A673 (cell line): ENCODE measurements around the gene GABRA6. TPM values are rescaled to one million over a fixed set of nuclear protein-coding genes. Genes with fewer than 3 reads are reported as not detected.

Experiments used
- BruUV-seq: library from RNA; stranded (reverse); fragments of 400-500 nt; replicated peaks from 2 replicates; lab custom pipeline; 2021; lab: Mats Ljungman, UMichigan
- CTCF ChIA-PET: fragments of 300-600 bp; sonication (Branson Sonifier 250); formaldehyde crosslinking; loops from one replicate; lab custom pipeline; 2022; ENCODE audit warnings: antibody characterized with exemption; lab: Charles Lee
- POLR2A ChIA-PET: fragments of 300-600 bp; sonication (Branson Sonifier 250); formaldehyde crosslinking; loops from one replicate; lab custom pipeline; 2022; ENCODE audit warnings: antibody characterized with exemption; ENCODE audit not compliant: low non-redundant PET; lab: Charles Lee
- DNase-seq: peaks from one replicate; pipeline ENCODE4 v3.0.0-alpha.2; 2015; ENCODE audit warnings: low spot score
- H3K27ac ChIP-seq: fragments of 200-600 bp; sonication (generic); 2 replicates; pipeline ENCODE4 v1.5.1; 2016; ENCODE audit warnings: mixed run types, low read depth, mild to moderate bottlenecking, mixed read lengths, antibody characterized with exemption, low read length; ENCODE audit not compliant: poor library complexity, severe bottlenecking
- H3K27me3 ChIP-seq: fragments of 200-600 bp; sonication (generic); replicated peaks from 2 replicates; pipeline ENCODE4 v1.6.1; 2017; ENCODE audit warnings: mixed run types, low read depth, mild to moderate bottlenecking, mixed read lengths, antibody characterized with exemption, low read length; ENCODE audit not compliant: insufficient read depth, poor library complexity
- H3K36me3 ChIP-seq: fragments of 200-600 bp; sonication (generic); 2 replicates; pipeline ENCODE4 v1.6.1; 2016; ENCODE audit warnings: mixed run types, mild to moderate bottlenecking, mixed read lengths, antibody characterized with exemption, low read length; ENCODE audit not compliant: insufficient read depth, poor library complexity, severe bottlenecking
- H3K4me1 ChIP-seq: fragments of 200-600 bp; sonication (generic); 2 replicates; pipeline ENCODE4 v1.6.1; 2017; ENCODE audit warnings: mixed run types, mild to moderate bottlenecking, mixed read lengths, antibody characterized with exemption, low read length; ENCODE audit not compliant: insufficient read depth, poor library complexity, severe bottlenecking
- H3K4me3 ChIP-seq: fragments of 200-600 bp; sonication (generic); 2 replicates; pipeline ENCODE4 v1.5.1; 2016; ENCODE audit warnings: low read depth, mixed run types, mild to moderate bottlenecking, mixed read lengths, low read length; ENCODE audit not compliant: poor library complexity, severe bottlenecking
- H3K9me3 ChIP-seq: fragments of 200-600 bp; sonication (generic); 2 replicates; pipeline ENCODE4 v1.6.1; 2016; ENCODE audit warnings: mixed run types, low read depth, mild to moderate bottlenecking, mixed read lengths, antibody characterized with exemption, low read length; ENCODE audit not compliant: poor library complexity, severe bottlenecking
- EZH2 ChIP-seq: fragments of 200-600 bp; sonication (generic); IDR thresholded peaks from 2 replicates; pipeline ENCODE4 v1.6.1; 2017; ENCODE audit warnings: borderline replicate concordance, low read depth, mild to moderate bottlenecking, mixed read lengths, antibody characterized with exemption, low read length; ENCODE audit not compliant: poor library complexity, severe bottlenecking
- intact Hi-C: fragments of 100-400 bp; cut with micrococcal nuclease; formaldehyde crosslinking; loops from one replicate; pipeline ENCODE4 v1.10.0; 2022; ENCODE audit not compliant: unreplicated experiment
- total RNA-seq: library from RNA; stranded (reverse); gene quantifications from 2 replicates; pipeline ENCODE4 v1.2.3, GENCODE V29; 2021
- TF ChIP-seq, protein P1 (sequence below): fragments of 300-800, 200-600 bp; sonication (generic); conservative IDR thresholded peaks from 2 replicates; pipeline ENCODE4 v1.5.1; 2017; ENCODE audit warnings: low read depth, mild to moderate bottlenecking, antibody characterized with exemption, low read length, moderate library complexity, mixed read lengths

Gene GABRA6
- total RNA-seq, 1 experiment from 2014 or later, result not detected

DNA sequence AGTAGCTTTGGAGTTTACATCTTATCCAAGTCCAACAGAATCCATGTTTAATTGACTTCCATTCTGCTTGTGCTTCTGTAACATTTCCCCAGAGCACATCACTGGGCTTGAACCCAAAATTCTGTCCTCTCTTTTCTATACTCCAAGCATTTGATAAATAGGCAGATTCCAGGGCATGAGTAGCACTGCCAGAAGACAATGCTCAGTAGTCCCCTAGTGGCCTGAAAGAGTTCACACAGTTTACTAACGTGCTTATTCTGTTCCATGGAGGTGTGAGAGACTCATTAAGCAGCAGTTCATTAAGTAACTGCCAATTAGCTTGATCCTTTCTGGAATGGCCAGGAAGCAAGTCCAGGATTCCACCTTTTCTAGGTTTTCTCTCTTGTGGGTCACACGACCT, 9.4 kb upstream of the GABRA6 start:
- no peaks in the 10 kb centered on the region for H3K4me1 ChIP-seq
- BruUV-seq, result no TSS peak
- intact Hi-C loops, result no loop called here

DNA sequence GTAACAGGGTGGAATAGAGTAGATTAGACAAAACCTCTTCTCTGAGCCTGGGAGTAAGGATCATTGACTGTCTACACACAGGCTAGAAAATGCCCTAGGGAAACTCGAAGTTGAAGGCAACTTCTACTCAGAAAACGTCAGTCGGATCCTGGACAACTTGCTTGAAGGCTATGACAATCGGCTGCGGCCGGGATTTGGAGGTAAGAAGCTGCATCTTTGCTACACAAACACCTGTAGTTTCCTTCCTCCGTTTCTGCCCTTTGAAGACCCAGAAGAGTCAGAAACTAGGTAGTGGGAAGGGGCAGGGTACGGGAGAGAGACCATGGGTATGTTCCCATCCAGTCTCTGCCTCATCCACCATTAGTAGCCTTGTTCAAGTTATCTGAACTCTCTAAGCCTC, 628 bp downstream of the GABRA6 start:
- no TSS peak for BruUV-seq
- CTCF ChIA-PET, result no interaction called here
- no peaks in the 10 kb centered on the region for H3K4me1 ChIP-seq

More for the DNA sequence above, 9.4 kb upstream of the GABRA6 start:
- H3K4me3 ChIP-seq, result no peak overlapping the region
- POLR2A ChIA-PET, result no interaction called here
- H3K27me3 ChIP-seq, result no peaks in the 10 kb centered on the region
- TF ChIP-seq, protein P1, sequence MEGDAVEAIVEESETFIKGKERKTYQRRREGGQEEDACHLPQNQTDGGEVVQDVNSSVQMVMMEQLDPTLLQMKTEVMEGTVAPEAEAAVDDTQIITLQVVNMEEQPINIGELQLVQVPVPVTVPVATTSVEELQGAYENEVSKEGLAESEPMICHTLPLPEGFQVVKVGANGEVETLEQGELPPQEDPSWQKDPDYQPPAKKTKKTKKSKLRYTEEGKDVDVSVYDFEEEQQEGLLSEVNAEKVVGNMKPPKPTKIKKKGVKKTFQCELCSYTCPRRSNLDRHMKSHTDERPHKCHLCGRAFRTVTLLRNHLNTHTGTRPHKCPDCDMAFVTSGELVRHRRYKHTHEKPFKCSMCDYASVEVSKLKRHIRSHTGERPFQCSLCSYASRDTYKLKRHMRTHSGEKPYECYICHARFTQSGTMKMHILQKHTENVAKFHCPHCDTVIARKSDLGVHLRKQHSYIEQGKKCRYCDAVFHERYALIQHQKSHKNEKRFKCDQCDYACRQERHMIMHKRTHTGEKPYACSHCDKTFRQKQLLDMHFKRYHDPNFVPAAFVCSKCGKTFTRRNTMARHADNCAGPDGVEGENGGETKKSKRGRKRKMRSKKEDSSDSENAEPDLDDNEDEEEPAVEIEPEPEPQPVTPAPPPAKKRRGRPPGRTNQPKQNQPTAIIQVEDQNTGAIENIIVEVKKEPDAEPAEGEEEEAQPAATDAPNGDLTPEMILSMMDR, result peak; percentile 39; the same call in 1 of the 2 replicates
- TF ChIP-seq EZH2, result no peak
- H3K36me3 ChIP-seq, result no peaks in the 10 kb centered on the region
- no peak overlapping the region for H3K27ac ChIP-seq
- CTCF ChIA-PET, result no interaction called here
- DNase-seq, result peak; percentile 13
- H3K9me3 ChIP-seq, result no peaks in the 10 kb centered on the region

DNA sequence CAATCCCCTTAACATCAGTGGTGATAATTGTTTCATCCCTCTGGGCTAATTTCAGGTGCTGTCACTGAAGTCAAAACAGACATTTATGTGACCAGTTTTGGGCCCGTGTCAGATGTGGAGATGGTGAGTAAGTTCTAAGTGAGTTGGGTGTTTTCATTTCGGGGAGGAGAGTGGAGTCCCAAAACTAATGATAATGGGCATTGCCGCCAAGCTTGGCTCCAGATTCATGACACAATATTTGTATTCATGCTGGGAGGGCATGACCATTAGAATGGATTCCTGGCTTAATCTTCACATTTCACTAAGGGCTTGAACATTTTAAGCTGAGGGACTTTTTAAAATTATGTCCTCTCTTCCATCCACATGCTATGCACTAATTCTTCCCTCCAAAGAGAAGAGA, 1.4 kb downstream of the GABRA6 start:
- CTCF ChIA-PET, result no interaction called here

More for the DNA sequence above, 628 bp downstream of the GABRA6 start:
- intact Hi-C loops, result no loop called here
- H3K4me3 ChIP-seq, result no peak overlapping the region
- no peaks in the 10 kb centered on the region for H3K36me3 ChIP-seq
- H3K27ac ChIP-seq, result no peak overlapping the region
- no peak for TF ChIP-seq EZH2
- TF ChIP-seq, protein P1, result no peak
- H3K27me3 ChIP-seq, result no peaks in the 10 kb centered on the region
- no peaks in the 10 kb centered on the region for H3K9me3 ChIP-seq
- DNase-seq, result no peak
- POLR2A ChIA-PET, result no interaction called here

More for the DNA sequence above, 1.4 kb downstream of the GABRA6 start:
- Histone ChIP-seq H3K9me3 (no peaks in the 10 kb centered on the region), H3K27me3 (no peaks in the 10 kb centered on the region), H3K4me3 (no peak overlapping the region), H3K4me1 (no peaks in the 10 kb centered on the region), H3K36me3 (no peaks in the 10 kb centered on the region), H3K27ac (no peak overlapping the region)
- no peak for TF ChIP-seq EZH2
- TF ChIP-seq, protein P1, result no peak
- no peak for DNase-seq
- intact Hi-C loops, result no loop called here
- no TSS peak for BruUV-seq
- POLR2A ChIA-PET, result no interaction called here
